Naive thymus-derived CD4-positive, alpha-beta T cell (primary cell): ENCODE results near the gene ATP2A3. TPM values are rescaled to one million over a fixed set of nuclear protein-coding genes. Genes with fewer than 3 reads are reported as not detected.
A peak's percentile ranks its signal among the peaks of the same experiment; 100 is the strongest.

Experiments
- ATAC-seq: fragments of 150-1000 bp; cut with Tn5 transposase; 2 replicates; pipeline ENCODE4 v1.10.0; 2021; ENCODE audit warnings: mild to moderate bottlenecking, moderate library complexity
- CTCF ChIA-PET: fragments of 350-600 bp; sonication (Branson Sonifier 250); formaldehyde crosslinking; loops from one replicate; lab custom pipeline; 2021; ENCODE audit warnings: antibody characterized with exemption; lab: Charles Lee
- POLR2A ChIA-PET: fragments of 350-600 bp; sonication (Branson Sonifier 250); formaldehyde crosslinking; loops from one replicate; lab custom pipeline; 2021; ENCODE audit warnings: antibody characterized with exemption, inconsistent platforms; lab: Charles Lee
- DNase-seq, 9 donors: peaks; one replicate each; pipeline versions ENCODE4 v3.0.0 to v3.0.0-alpha.2; 2020 to 2022; ENCODE audit warnings: mixed read lengths in 1 of 9
- H3K27ac ChIP-seq: one replicate; pipeline ENCODE4 v1.7.0; 2013; ENCODE audit warnings: mild to moderate bottlenecking, low read depth, low read length, moderate library complexity
- H3K27me3 ChIP-seq, 2 donors: one replicate each; pipeline ENCODE4 v1.7.0; 2013; ENCODE audit warnings: low read length in 2 of 2, mild to moderate bottlenecking in 2 of 2, moderate library complexity in 2 of 2; ENCODE audit not compliant: control insufficient read depth in 2 of 2, insufficient read depth in 2 of 2
- H3K36me3 ChIP-seq, 3 experiments: 1 replicate in 2 of 3; 2 replicates in 1 of 3; pipeline ENCODE4 v1.7.0; 2013; ENCODE audit warnings: low read length in 3 of 3, mild to moderate bottlenecking in 3 of 3, moderate library complexity in 1 of 3; ENCODE audit not compliant: insufficient read depth in 3 of 3, control insufficient read depth in 2 of 3
- H3K4me1 ChIP-seq, 2 donors: one replicate each; pipeline ENCODE4 v1.7.0; 2013; ENCODE audit warnings: low read length in 2 of 2, mild to moderate bottlenecking in 2 of 2, moderate library complexity in 1 of 2; ENCODE audit not compliant: control insufficient read depth in 2 of 2, insufficient read depth in 2 of 2
- H3K4me3 ChIP-seq: 2 replicates; pipeline ENCODE4 v1.7.0; 2013; ENCODE audit warnings: mild to moderate bottlenecking, low read length
- H3K9me3 ChIP-seq, 3 experiments: 1 replicate in 2 of 3; 2 replicates in 1 of 3; pipeline ENCODE4 v1.7.0; 2013; ENCODE audit warnings: low read length in 3 of 3; ENCODE audit not compliant: control insufficient read depth in 2 of 3
- H3K27ac Mint-ChIP-seq, 9 donors: one replicate each; pipeline ENCODE4 v1.8.0; 2020 to 2022; ENCODE audit warnings: mixed read lengths in 9 of 9, mild to moderate bottlenecking in 8 of 9, moderate library complexity in 5 of 9, inconsistent platforms in 2 of 9
- H3K27me3 Mint-ChIP-seq, 5 donors: one replicate each; pipeline ENCODE4 v1.8.0; 2021 to 2022; ENCODE audit warnings: mixed read lengths in 5 of 5, mild to moderate bottlenecking in 1 of 5
- H3K36me3 Mint-ChIP-seq, 5 donors: one replicate each; pipeline ENCODE4 v1.8.0; 2020 to 2022; ENCODE audit warnings: mixed read lengths in 5 of 5, mild to moderate bottlenecking in 3 of 5, inconsistent platforms in 1 of 5
- H3K4me1 Mint-ChIP-seq, 7 donors: one replicate each; pipeline ENCODE4 v1.8.0; 2020 to 2022; ENCODE audit warnings: mixed read lengths in 7 of 7, mild to moderate bottlenecking in 3 of 7, inconsistent platforms in 1 of 7
- H3K4me3 Mint-ChIP-seq, 10 donors: one replicate each; pipeline ENCODE4 v1.8.0; 2020 to 2022; ENCODE audit warnings: mild to moderate bottlenecking in 10 of 10, mixed read lengths in 10 of 10, moderate library complexity in 6 of 10, inconsistent platforms in 2 of 10
- H3K9me3 Mint-ChIP-seq, 11 donors: one replicate each; pipeline ENCODE4 v1.8.0; 2020 to 2022; ENCODE audit warnings: mixed read lengths in 11 of 11, mild to moderate bottlenecking in 4 of 11, inconsistent platforms in 1 of 11, moderate library complexity in 1 of 11
- intact Hi-C, 2 donors: fragments of 100-400 bp; cut with micrococcal nuclease; formaldehyde crosslinking; loops; one replicate each; pipeline ENCODE4 v1.15.1; 2023
- polyA plus RNA-seq, 2 donors: library from polyadenylated mRNA; unstranded; fragments of 300-500 nt; fragmentation: Illumina TruSeq; gene quantifications; one replicate each; pipeline ENCODE4 v1.2.3, GENCODE V29; 2021
- total RNA-seq, 6 experiments: library from RNA in 5 of 6; stranded (reverse) in 5 of 6; gene quantifications; 1 replicate in 5 of 6; 2 replicates in 1 of 6; pipeline ENCODE4 v1.2.3 and lab custom pipeline; 2021 to 2026

ATP2A3 gene
- total and polyA plus RNA-seq, 7 experiments from 2014 or later: 46.6 to 260 (median 157) TPM

DNA sequence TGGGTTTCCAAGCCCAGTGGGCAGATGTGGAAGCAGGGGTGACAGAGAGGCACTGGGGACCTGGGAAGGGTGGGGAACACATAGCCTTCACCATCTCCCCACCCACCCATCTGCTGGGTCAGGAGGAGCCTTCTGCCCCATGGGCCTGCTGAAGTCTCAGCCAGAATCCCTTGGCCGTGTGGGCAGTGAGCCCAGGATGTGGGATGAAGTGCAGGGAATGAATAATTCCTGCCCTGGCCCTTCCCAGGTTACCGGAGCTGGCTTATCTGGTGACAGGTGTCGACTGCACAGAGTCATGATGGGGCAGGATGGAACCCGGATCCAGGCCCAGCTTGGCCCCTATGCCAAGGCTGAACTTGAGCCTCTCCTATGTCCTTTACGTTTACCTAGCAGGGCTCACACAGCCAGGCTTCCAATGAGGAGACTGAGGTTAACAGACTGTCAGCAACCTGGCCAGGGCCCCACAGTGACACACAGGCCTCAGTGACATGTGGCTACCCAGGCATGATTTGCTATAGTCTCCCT is 17.5 kb downstream of the ATP2A3 start:
- H3K9me3 Mint-ChIP-seq: no peaks in the 10 kb centered on the region
- H3K27me3 Mint-ChIP-seq: no peaks in the 10 kb centered on the region
- peaks cover 0 to 5% (median 0%) of the 10 kb centered on the region in 7 donors for H3K4me1 Mint-ChIP-seq
- CTCF ChIA-PET: interaction anchor here (0.6 to 1.5 kb wide), 2 partner anchors 59 to 60 kb away, joined by 4 to 6 read pairs; no protein-coding TSS in a partner anchor
- no peak overlapping the region for H3K4me3 ChIP-seq
- POLR2A ChIA-PET: interaction anchor here (1.2 to 1.6 kb wide), 3 partner anchors 14 to 18 kb away, joined by 4 to 9 read pairs (median 8); partner anchors contain the start of gene ATP2A3
- H3K4me1 ChIP-seq: no peaks in the 10 kb centered on the region
- intact Hi-C loops: no loop called here
- peaks cover 19 to 93% (median 40%) of the 10 kb centered on the region in 3 experiments for H3K36me3 ChIP-seq
- H3K4me3 Mint-ChIP-seq: no peak overlapping the region
- peaks cover 10 to 31% (median 16%) of the 10 kb centered on the region in 5 donors for H3K36me3 Mint-ChIP-seq
- no peak for ATAC-seq
- H3K27ac Mint-ChIP-seq: no peak overlapping the region
- no peak for DNase-seq
- H3K27me3 ChIP-seq: no peaks in the 10 kb centered on the region
- H3K27ac ChIP-seq: no peak overlapping the region
- no peaks in the 10 kb centered on the region for H3K9me3 ChIP-seq

DNA sequence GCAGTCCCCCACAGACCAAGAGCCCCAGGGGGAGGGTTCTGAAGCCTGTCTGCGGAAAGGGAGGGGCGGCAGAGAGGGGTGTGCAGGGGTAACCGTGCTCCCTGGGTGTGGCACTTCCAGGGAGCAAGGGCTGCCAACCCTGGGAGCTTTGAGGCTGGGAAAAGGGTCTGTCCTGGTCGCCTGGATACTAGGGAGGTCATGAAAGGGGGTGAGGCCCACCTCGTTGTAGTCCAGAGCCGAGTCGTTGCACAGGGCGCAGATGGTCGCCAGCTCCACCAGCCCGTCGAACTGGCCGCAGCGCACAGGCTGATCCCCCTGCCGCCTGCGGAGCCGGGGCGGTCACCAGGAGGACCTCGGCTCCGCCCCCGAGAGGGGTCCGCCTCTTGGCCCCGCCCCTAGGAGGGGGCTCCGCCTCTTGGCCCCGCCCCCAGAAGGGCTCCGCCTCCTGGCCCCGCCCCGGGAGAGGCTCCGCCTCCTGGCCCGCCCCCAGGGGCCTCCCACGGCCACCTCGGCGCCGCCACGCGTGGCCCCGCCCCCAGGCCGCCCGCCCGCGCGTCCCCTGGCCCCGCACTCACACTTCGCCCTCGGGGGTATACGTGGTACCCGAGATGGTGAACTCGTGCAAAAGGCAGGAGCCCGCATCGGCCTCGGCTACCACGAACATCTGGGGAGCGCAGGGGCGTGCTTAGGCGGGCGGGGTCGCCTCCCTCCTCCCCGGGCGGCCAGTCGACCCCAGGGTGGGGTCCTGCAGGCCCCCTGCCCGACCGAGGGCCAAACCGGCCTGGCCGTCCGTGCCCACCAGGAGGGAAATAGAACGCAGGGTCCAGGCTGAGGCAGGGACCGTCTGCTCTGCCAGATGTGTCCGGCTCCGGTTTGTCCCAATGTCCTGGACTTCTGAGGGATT is 19.5 kb downstream of the ATP2A3 start:
- Mint-ChIP-seq H3K4me1 (peaks cover 0 to 5% (median 0%) of the 10 kb centered on the region in 7 donors), H3K36me3 (peaks cover 14 to 36% (median 17%) of the 10 kb centered on the region in 5 donors), H3K27me3 (no peaks in the 10 kb centered on the region), H3K9me3 (no peaks in the 10 kb centered on the region), H3K27ac (no peak overlapping the region), H3K4me3 (no peak overlapping the region)
- H3K27ac ChIP-seq: no peak overlapping the region
- DNase-seq (peak in 8 of 9 donors; percentile 21 to 50 (median 41)), ATAC-seq (peak; percentile 93)
- peaks cover 13 to 98% (median 49%) of the 10 kb centered on the region in 3 experiments for H3K36me3 ChIP-seq
- H3K27me3 ChIP-seq: no peaks in the 10 kb centered on the region
- H3K9me3 ChIP-seq: no peaks in the 10 kb centered on the region
- ChIA-PET CTCF (no interaction called here), POLR2A (no interaction called here)
- intact Hi-C loops: loop anchor here (1.0 kb wide), 1 partner anchor 20 kb away; the partner anchor contains the start of gene ATP2A3 (in 2 of the 2)
- no peak overlapping the region for H3K4me3 ChIP-seq
- H3K4me1 ChIP-seq: no peaks in the 10 kb centered on the region

DNA sequence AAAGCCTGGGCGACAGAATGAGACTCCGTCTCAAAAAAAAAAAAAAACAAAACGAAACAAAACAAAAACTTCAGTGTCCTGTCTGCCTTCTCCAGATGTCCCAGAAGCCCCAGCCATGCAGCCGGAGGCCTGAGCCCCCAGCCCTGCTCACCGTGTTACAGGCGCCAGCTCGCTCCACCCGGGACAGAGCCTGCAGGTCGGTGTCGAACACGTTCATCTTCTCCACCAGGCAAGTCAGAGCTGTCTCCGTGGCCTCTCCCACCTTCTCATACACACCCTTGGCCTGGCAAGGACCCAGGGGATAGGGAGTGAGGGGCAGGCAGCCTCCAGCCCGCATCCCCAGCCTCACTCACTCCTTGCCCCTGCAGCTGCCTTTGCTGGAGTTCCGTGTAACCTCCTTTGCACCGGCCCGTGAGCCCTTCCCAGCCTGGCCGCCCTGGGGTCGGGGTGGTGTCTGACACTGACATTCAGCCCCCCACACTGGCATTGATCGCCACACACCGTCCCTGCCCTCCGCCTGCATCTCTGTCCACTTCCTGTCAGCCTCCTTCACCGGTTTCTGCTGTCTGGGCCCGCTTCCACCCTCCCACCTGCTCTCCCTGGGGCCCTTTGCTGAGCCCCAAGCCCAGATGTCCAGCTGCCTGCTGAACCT is 20.9 kb downstream of the ATP2A3 start:
- intact Hi-C loops: no loop called here
- ATAC-seq (no peak), DNase-seq (no peak)
- H3K9me3 ChIP-seq: no peaks in the 10 kb centered on the region
- Mint-ChIP-seq H3K27ac (peak overlapping the region in 3 of 9 donors; percentile 8 to 28 (median 14)), H3K4me3 (no peak overlapping the region), H3K9me3 (no peaks in the 10 kb centered on the region), H3K4me1 (peaks cover 0 to 5% (median 0%) of the 10 kb centered on the region in 7 donors), H3K27me3 (no peaks in the 10 kb centered on the region), H3K36me3 (peaks cover 12 to 38% (median 21%) of the 10 kb centered on the region in 5 donors)
- H3K4me1 ChIP-seq: no peaks in the 10 kb centered on the region
- peaks cover 13 to 95% (median 44%) of the 10 kb centered on the region in 3 experiments for H3K36me3 ChIP-seq
- no peak overlapping the region for H3K27ac ChIP-seq
- POLR2A ChIA-PET: no interaction called here
- no peak overlapping the region for H3K4me3 ChIP-seq
- CTCF ChIA-PET: no interaction called here
- no peaks in the 10 kb centered on the region for H3K27me3 ChIP-seq

DNA sequence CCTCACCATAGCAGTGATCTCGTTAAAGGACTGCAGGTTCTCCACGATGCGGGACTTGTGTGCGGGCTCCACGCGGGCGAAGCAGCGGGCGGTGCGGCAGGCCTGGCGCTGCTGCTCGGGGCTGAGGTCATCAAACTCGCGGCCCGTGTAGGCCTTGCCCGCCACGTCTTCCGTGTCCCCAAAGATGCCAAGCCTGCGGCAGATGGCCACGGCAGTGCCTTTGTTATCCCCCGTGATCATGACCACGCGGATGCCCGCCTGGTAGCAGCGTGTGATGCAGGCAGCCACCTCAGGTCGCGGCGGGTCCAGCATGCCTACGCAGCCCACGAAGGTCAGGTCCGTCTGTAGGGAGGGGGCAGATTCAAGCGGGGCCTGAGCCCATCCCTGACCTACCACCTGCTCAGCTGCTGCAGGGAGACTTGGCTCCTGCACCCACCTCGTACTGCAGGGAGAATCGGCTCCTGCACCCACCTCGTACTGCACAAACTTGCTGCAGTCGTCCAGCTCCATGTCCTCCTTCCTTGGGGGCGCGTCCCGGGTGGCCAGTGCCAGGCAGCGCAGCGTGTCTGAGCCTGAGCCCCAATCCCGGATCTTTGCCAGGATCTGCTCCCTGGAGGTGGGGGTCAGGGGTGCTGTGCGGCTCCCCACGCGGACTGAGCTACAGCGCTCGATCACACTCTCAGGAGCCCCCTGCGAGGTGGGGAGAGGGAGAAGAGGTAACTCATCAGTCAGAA is 23.1 kb downstream of the ATP2A3 start:
- Histone ChIP-seq H3K36me3 (peaks cover 24 to 95% (median 43%) of the 10 kb centered on the region in 3 experiments), H3K9me3 (no peaks in the 10 kb centered on the region), H3K27ac (no peak overlapping the region), H3K27me3 (no peaks in the 10 kb centered on the region), H3K4me1 (no peaks in the 10 kb centered on the region), H3K4me3 (no peak overlapping the region)
- Mint-ChIP-seq H3K27ac (no peak overlapping the region), H3K27me3 (no peaks in the 10 kb centered on the region), H3K4me3 (no peak overlapping the region), H3K36me3 (peaks cover 20 to 55% (median 30%) of the 10 kb centered on the region in 5 donors), H3K4me1 (peaks cover 0 to 5% (median 0%) of the 10 kb centered on the region in 7 donors), H3K9me3 (no peaks in the 10 kb centered on the region)
- no peak for DNase-seq
- no peak for ATAC-seq
- intact Hi-C loops: no loop called here
- ChIA-PET CTCF (interaction anchor here (0.6 kb wide), 1 partner anchor 169 kb away, joined by 3 read pairs; no protein-coding TSS in a partner anchor), POLR2A (no interaction called here)

DNA sequence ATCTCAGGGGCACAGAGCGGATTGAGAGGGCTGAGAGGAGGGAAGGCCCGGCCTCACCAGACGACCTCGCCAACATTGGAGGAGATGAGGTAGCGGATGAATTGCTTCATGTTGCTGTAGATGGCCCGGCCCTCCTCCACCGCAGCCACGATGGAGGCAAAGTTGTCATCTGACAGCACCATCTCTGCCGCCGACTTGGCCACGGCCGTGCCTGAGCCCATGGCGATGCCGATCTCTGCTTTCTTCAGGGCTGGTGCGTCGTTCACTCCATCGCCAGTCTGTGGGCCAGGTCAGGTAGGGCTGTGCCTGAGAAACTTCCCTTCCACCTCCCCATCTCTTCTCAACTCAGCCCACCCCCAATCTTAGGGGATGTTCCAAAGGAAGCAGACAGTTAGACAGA is 26.9 kb downstream of the ATP2A3 start:
- intact Hi-C loops: no loop called here
- no peak overlapping the region for H3K4me3 ChIP-seq
- ATAC-seq (no peak), DNase-seq (no peak)
- no peaks in the 10 kb centered on the region for H3K27me3 ChIP-seq
- CTCF ChIA-PET: no interaction called here
- Mint-ChIP-seq H3K4me1 (peaks cover 0 to 4% (median 0%) of the 10 kb centered on the region in 7 donors), H3K27me3 (no peaks in the 10 kb centered on the region), H3K27ac (peak overlapping the region in 5 of 9 donors; percentile 52 to 80 (median 75)), H3K4me3 (no peak overlapping the region), H3K36me3 (peaks cover 12 to 44% (median 25%) of the 10 kb centered on the region in 5 donors), H3K9me3 (no peaks in the 10 kb centered on the region)
- H3K27ac ChIP-seq: no peak overlapping the region
- peaks cover 24 to 92% (median 32%) of the 10 kb centered on the region in 3 experiments for H3K36me3 ChIP-seq
- POLR2A ChIA-PET: no interaction called here
- no peaks in the 10 kb centered on the region for H3K4me1 ChIP-seq
- no peaks in the 10 kb centered on the region for H3K9me3 ChIP-seq
